Measurements from ENCODE around the gene KDM8.

The KDM8 gene

GRCh38 chr16:27236635-27237218 is 33.4 kb downstream of the KDM8 start:
- no peak for TF ChIP-seq CTCF (IDR thresholded peaks at IDR 0.05; ENCODE audit: control insufficient read depth, insufficient read depth, low read depth, low read length, missing control alignments)
- no peak for DNase-seq (ENCODE audit: low read depth)
- H3K4me3 ChIP-seq (ENCODE audit: control insufficient read depth, low read depth, low read length), result no peak overlapping the region

- H3K4me3 ChIP-seq (ENCODE audit: control insufficient read depth, low read depth, low read length), result no peak overlapping the region
- no peak for TF ChIP-seq CTCF (IDR thresholded peaks at IDR 0.05; ENCODE audit: control insufficient read depth, insufficient read depth, low read depth, low read length, missing control alignments)
- DNase-seq (ENCODE audit: low read depth), result no peak
Measured at GRCh38 chr16:27237219-27238015, 34.1 kb downstream of the KDM8 start.

GRCh38 chr16:27238016-27238587 is 34.8 kb downstream of the KDM8 start:
- DNase-seq (ENCODE audit: low read depth), result no peak
- no peak for TF ChIP-seq CTCF (IDR thresholded peaks at IDR 0.05; ENCODE audit: control insufficient read depth, insufficient read depth, low read depth, low read length, missing control alignments)
- H3K4me3 ChIP-seq (ENCODE audit: control insufficient read depth, low read depth, low read length), result no peak overlapping the region

- no peak for DNase-seq (ENCODE audit: low read depth)
- TF ChIP-seq CTCF (IDR thresholded peaks at IDR 0.05; ENCODE audit: control insufficient read depth, insufficient read depth, low read depth, low read length, missing control alignments), result no peak
- no peak overlapping the region for H3K4me3 ChIP-seq (ENCODE audit: control insufficient read depth, low read depth, low read length)
Measured at GRCh38 chr16:27238591-27238990, 35.3 kb downstream of the KDM8 start.

- TF ChIP-seq CTCF (IDR thresholded peaks at IDR 0.05; ENCODE audit: control insufficient read depth, insufficient read depth, low read depth, low read length, missing control alignments), result no peak
- no peak overlapping the region for H3K4me3 ChIP-seq (ENCODE audit: control insufficient read depth, low read depth, low read length)
- DNase-seq (ENCODE audit: low read depth), result no peak
Measured at GRCh38 chr16:27239026-27239425, 35.7 kb downstream of the KDM8 start.

- DNase-seq (ENCODE audit: low read depth), result no peak
- H3K4me3 ChIP-seq (ENCODE audit: control insufficient read depth, low read depth, low read length), result no peak overlapping the region
- TF ChIP-seq CTCF (IDR thresholded peaks at IDR 0.05; ENCODE audit: control insufficient read depth, insufficient read depth, low read depth, low read length, missing control alignments), result no peak
Measured at GRCh38 chr16:27239906-27240655, 36.8 kb downstream of the KDM8 start.
